Suprapubic skin (tissue), 4 donors: ENCODE data around the gene DOCK11.
"Not testable (repeated sequence)": the region's sequence is repeated elsewhere in the genome, so short reads cannot be mapped to it uniquely, and the experiment has no call there.

Experiments
- CTCF ChIP-seq, 2 donors: fragments of 200-600 bp in 1 of 2; fragments of 450-650 bp in 1 of 2; sonication (generic) in 1 of 2; IDR thresholded peaks; one replicate each; pipeline ENCODE4 v1.5.1; 2016 to 2019; ENCODE audit warnings: antibody characterized with exemption in 2 of 2, mild to moderate bottlenecking in 1 of 2, moderate library complexity in 1 of 2
- POLR2A ChIP-seq, 2 donors: fragments of 450-650 bp; IDR thresholded peaks; one replicate each; pipeline ENCODE4 v1.6.1; 2017; ENCODE audit warnings: antibody characterized with exemption in 2 of 2, mild to moderate bottlenecking in 2 of 2, moderate library complexity in 2 of 2
- POLR2AphosphoS5 ChIP-seq, 3 donors: sonication (generic); formaldehyde crosslinking; IDR thresholded peaks; one replicate each; pipeline ENCODE4 v1.6.1; 2017; ENCODE audit warnings: antibody characterized with exemption in 3 of 3

- TF ChIP-seq POLR2AphosphoS5, POLR2A, CTCF (IDR thresholded peaks at IDR 0.05): not testable (repeated sequence)
Observed at GRCh38 chrX:118716833-118717232, 221.2 kb downstream of the DOCK11 start.
